HG03280 (cell line): ENCODE measurements around the gene CRABP2.

Experiments used
- ATAC-seq: cut with Tn5 transposase; IDR thresholded peaks from one replicate; pipeline ENCODE4 v1.9.1; 2021; ENCODE audit warnings: mild to moderate bottlenecking, moderate library complexity; ENCODE audit not compliant: unreplicated experiment

The CRABP2 gene

DNA sequence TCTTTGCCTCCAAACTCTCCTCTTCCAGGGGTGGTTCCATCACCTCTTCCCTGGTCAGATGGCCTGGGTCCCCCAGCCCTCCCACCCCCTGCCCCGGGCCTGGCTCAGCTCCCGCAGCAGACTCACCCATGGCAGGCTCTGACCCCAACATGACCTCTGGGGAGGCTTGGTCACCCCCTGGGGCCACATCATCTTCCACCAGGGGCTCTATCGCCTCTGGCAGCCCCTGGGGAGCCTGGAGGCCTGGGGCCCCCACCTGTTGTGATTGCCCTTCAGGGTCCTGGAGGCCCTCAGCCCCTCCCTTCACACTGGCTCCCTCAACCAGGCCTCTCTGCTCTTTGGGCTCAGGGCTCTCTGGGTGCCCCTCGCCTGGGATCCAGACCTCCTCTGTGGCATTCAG is 34.6 kb downstream of the CRABP2 start:
- ATAC-seq = no peak

DNA sequence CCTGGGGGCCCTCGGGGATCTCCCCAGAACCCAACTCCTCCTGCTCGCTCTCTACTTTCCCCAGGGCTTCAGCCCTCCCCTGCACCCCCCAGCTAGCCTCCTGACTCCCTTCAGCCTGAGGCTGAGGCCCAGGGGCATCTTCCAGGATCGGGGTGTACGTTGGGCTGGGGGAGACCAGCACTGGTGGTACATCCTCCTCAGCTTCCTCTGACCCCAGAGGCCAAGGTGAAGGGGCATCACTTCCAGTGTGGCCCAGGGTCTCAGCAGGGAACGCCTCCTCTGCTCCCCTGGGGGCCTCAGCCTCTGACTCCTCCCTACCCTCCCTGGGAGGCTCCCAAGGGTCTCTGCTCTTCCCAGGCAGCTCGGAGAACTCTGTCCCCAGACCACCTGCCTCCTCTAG is 35.0 kb downstream of the CRABP2 start:
- ATAC-seq = no peak

DNA sequence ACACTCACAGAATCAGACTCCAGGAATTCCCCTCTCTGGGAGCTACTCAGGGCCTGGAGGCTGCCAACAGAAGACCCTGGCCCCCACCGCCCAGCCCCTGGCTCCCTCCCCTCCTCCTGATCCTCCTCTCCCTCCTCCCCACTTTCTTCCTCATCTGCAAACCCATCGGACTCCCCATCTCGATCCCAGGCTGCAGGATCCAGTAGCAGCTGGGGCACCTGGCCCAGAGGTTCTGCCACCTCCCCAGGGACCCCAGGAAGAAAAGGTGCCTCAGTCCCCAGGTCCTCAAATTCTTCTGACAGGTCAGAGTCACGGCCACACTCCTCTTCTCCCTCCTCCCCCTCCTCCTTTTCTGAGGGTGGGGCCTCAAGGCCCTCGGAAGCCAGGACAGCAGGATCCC is 35.6 kb downstream of the CRABP2 start:
- ATAC-seq = no peak

GRCh38 chr1:156668801-156669637 is 36.4 kb downstream of the CRABP2 start:
- no peak for ATAC-seq

- no peak for ATAC-seq
Measured at GRCh38 chr1:156667968-156668709, 37.2 kb downstream of the CRABP2 start.

DNA sequence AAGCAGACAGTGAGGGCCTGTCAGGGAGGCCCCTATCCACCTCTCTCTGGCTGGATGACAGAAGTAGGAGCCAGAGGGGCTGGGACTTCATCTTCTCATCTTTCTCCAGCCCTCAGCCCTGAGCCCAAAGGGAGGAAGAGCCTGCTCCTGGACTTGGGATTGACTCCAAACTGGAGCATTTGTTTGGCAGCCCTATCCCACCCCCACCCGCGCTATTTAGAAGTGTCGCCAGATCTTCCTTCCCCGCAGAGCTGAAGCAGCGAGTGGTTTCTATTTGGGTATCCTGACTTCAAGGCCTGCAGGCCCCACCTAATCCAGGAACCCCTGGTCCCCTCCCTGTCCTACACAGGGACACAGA is 37.8 kb downstream of the CRABP2 start:
- no peak for ATAC-seq

DNA sequence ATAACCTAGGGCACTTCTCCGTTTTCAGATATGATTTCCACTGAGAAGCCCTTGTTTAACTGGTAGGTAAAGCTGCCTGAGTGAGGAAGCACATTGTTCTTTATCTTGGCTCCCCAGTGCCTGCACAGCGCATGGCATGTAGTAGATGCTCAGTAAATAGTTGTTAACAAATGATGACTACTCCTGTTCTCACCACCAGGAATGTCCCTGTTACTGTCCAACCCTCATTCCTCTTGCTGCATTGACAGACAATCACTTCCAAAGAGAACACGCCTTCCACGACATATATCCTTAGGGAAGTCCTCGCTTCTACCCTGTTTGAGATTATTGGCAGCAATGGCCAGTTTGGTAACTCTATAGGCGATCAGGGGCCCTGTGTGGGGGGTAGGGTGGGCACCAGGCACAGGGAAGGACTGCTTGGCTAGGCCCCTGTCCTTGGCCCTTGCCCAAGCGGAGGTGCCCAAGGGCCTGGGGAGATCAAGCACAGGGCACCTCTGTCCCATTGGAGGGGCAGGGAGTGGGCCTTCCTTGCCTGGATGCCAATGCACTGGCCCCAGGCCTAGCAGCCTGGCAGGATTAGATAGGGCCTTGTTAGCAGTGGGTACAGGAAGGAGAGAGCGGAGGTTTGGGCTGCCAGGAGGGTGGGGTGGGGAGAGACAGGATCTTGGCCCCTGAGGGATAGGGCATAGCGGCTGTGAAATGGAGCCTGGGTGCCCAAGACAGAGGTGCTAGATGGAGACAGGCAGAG is 38.3 kb downstream of the CRABP2 start:
- ATAC-seq = no peak

DNA sequence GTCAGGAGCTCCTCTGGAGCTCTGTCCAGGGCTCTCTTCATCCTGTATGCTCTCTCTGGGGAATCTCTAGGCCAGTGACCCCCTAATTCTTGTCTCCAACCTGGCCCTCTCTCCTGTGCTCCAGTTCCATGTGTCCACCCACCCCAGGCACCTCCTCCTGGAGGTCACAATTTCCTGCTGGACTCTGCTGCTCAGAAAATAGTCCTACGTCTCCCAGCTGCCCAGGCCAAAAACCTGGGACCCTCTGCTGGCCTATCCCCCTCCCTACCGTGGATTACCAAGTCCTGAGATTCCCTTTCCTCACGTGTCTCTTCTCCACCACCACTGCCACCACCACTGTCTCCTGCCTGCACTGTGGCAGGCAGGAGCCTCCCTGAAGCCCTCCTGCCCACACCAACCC is 39.8 kb downstream of the CRABP2 start:
- ATAC-seq = no peak

GRCh38 chr1:156664767-156665411 is 40.5 kb downstream of the CRABP2 start:
- no peak for ATAC-seq

- no peak for ATAC-seq
Measured at GRCh38 chr1:156664046-156664766, 41.2 kb downstream of the CRABP2 start.

GRCh38 chr1:156663178-156663577 is 42.2 kb downstream of the CRABP2 start:
- ATAC-seq = no peak

DNA sequence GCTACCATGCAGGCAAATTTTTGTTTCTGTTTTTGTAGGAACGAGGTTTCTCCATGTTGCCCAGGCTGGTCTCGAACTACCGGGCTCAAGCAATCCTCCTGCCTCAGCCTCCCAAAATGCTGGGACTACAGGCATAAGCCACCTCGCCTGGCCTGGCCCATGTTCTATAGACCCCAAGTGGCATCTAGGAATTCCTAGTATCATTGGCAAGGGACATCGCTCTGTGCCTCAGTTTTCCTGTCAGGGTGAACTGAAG is 42.7 kb downstream of the CRABP2 start:
- no peak for ATAC-seq

- no peak for ATAC-seq
Measured at GRCh38 chr1:156662005-156662799, 43.2 kb downstream of the CRABP2 start.

DNA sequence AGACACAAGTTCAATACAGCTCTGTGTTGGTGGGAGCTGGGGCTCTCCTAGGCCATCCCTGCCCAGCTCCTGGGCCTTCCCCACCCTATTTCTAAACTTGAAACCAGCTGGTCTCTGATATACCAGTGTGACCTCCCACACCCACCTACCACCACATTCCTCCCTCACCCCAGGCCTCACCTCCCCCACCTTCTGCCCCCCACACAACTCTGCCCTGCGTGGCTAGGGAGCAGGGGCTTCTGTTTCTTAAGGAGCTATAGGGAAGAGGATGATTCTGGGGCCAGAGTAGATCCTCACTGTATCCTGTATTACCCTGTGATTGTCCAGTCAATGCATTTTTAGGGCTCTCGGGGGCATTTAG is 44.7 kb downstream of the CRABP2 start:
- ATAC-seq = peak; percentile 4

- ATAC-seq = peak; percentile 74
Measured at GRCh38 chr1:156659988-156660751, 45.2 kb downstream of the CRABP2 start.

DNA sequence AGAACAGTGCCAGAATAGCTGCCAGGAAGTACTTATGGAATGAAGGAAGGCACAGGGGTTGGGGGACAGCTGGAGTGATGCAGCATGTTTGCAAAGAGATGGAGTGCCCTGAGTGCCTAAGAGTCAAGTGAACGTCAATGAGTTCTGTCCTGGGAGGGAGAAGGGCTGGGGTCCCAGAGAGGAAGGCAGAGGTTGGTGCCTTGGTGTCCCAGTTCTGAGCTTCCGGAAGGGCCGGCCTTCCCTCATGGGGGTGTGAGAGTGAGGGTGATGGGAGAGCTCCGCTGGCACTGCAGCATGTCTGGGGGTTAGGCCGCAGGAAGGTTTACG is 45.8 kb downstream of the CRABP2 start:
- peak; percentile 6 for ATAC-seq

GRCh38 chr1:156658945-156659574 is 46.3 kb downstream of the CRABP2 start:
- no peak for ATAC-seq

GRCh38 chr1:156658496-156658895 is 46.9 kb downstream of the CRABP2 start:
- ATAC-seq = no peak

GRCh38 chr1:156657741-156658319 is 47.6 kb downstream of the CRABP2 start:
- ATAC-seq = no peak
